HL-60/S4 (cell line): ENCODE measurements around the gene SPATA18.
"Not testable (repeated sequence)": the region's sequence is repeated elsewhere in the genome, so short reads cannot be mapped to it uniquely, and the experiment has no call there.

ENCODE experiments used
- in situ Hi-C: fragments of 300-500 bp; cut with MboI; formaldehyde crosslinking; loops from 2 replicates; pipeline ENCODE4 v1.14.3; 2022; ENCODE audit warnings: low sequenced_read_pairs

Gene SPATA18

GRCh38 chr4:52105276-52105675 lies 54.2 kb downstream of the SPATA18 start:
- in situ Hi-C loops: no loop called here

DNA sequence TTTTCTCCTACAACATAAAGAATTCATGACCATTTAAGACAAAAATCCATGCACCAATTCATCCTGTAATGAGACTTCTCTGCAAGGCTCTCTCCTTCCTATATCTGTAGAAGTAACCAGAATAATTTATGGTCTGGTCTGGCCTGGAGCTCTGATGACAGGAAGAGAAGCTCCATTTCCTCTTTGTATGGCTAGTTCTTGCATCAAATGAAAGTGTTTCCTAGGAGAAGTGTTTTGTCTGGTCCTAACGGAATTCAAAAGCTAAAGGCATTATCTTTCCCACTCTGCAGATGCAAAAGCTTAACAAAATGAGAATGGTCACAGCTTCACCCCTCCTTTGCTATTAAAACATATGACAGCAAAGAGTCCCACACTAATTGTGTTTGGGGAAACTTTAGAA lies 55.1 kb downstream of the SPATA18 start:
- in situ Hi-C loops: no loop called here

DNA sequence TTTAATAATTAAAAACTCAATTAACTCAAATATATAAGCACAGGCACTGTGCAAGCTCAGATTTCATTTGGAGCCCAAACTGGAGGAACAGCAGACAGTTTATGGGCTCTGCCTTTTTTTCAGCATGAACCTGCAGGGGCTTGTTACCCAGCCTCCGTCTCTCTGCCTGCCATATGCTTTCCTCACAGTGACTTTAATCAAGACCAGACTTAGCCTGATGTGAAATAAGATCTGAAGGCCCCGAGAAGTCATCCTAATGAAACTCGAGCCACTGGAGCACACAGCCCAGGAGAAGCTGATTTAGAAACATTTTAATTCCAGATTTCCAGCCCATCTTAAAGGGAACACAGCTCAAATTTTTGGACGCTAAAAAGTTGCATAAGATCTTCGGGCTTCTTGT lies 55.6 kb downstream of the SPATA18 start:
- in situ Hi-C loops: no loop called here

DNA sequence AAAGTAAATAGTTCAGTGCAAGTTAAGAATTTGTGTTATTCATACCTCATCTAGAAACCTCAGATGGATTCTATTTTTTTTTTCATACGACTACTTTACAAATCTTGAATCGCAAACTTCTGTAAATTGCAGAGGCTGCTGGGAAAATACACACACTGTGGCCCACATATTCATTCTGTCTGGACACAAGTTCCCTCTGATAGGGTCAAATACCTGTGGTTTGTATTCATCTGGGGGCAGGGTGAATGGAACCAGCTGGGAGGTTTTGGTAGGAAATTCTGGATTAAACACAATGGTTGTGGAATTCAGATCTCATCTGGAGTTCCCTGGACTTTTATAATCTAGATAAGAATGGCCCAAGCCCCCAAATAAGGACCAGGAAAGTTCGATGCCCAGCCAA lies 56.2 kb downstream of the SPATA18 start:
- in situ Hi-C loops: no loop called here

- in situ Hi-C loops: no loop called here
Observed at GRCh38 chr4:52107745-52108144, 56.6 kb downstream of the SPATA18 start.

GRCh38 chr4:52110171-52110570 lies 59.1 kb downstream of the SPATA18 start:
- in situ Hi-C loops: no loop called here

DNA sequence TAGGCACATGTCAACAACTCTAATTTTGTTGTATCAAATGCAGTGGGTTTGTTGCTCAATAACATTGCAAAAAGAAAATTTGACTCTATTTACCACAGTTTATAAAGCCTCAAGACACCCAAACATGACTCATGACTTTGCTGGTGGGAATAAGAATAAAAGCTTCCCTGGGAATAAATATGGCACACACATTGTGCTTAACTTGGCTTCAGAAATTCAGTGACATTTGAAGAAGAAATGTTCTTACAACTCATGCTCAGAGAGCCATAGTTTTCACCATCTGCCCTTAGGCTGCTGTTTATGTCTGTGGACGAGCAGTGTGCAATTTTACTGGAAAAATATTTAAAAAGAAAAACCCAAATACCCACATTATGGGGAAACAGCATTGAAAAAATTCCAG lies 60.9 kb downstream of the SPATA18 start:
- in situ Hi-C loops: no loop called here

DNA sequence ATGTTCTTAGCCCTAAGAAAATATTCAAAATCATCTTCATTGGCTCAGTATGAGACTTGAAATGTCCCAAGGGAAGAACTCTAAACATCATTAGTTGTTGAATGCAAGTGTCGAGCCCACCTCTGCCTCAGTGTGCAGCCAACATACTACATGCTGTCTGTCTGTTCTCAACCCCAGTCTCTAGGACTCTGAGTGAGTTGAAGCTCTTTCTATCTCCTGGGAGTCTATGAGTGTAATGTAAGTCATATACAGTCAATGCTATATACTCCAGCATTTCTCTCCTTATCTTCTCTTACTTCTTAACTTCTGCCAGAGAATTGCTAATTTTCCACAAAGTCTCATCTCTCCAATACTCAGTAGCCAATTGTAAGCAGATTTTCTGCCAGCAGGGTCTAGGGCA lies 61.3 kb downstream of the SPATA18 start:
- in situ Hi-C loops: no loop called here

DNA sequence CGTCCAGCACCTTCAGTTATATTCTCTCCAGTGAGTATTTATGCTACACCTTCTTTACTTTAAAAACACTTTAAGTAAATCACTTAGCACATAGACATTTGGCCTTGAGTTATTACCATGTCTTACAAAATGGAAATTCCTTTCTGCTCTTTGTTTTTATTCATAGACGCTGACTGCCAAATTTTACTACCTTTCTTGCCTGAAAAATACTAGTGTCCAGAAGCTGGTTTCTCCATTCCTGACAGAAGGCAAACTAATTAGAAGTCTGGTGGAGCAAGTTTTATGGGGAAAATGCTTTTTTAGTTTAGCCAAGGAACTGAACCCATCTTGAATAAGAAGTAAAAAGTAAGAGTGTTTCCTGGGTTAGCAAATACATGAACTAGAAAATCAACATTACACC lies 65.5 kb downstream of the SPATA18 start:
- in situ Hi-C loops: no loop called here

DNA sequence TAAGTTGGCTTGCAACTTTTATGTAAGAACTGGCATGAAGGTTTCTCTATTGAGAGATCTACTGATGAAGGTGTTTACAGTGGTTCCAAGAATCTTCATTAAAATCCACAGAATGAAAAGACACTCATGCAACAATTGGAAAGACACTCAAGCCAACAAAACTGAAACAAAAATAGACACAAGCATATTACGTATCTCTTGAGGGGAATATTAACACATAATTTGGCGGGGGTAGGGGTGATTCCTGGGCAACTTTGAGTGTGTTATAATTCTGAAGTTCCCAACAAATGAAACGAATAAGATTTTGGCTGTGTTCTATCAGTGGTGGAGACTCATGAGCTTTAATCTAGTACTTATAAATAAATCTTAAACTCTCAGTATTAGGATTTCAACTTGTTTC lies 75.1 kb downstream of the SPATA18 start:
- in situ Hi-C loops: no loop called here

DNA sequence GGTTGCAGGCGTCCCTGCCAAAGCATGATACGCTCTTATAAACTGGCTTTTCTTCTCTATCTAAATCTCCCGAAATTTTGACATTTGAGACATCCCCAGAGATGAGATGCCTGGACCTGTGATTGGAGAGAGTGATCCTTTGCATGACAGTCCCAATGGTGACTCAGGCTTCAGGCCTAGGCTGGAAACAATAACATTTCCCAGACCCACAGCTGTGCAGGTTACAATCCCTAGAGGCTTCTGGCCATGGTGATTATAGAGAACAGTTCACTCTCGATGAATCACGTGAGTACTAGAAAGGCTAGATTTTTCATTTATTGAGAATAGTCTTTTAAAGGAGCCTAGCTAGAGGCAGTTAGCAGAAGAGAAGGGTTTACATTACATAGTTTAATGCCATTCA lies 75.9 kb downstream of the SPATA18 start:
- in situ Hi-C loops: no loop called here

DNA sequence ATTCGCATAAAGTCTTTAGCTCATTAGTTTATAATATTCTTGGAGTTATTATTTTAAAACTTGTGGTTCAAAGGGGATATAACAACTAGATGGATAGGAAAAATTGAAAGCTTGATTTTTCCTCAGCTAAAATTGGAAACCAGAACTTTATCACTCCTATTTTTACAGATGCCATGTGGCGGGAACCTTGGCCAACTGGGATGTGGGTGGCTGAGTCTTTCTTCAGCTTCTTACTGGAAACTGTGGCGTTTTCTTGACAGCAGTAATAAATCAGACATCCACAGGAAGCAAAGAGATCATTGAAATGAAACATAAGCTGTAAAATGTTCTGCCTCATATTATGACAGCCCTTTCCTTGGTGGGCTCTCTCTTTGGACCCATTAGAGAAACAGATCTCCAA lies 84.1 kb downstream of the SPATA18 start:
- in situ Hi-C loops: no loop called here

DNA sequence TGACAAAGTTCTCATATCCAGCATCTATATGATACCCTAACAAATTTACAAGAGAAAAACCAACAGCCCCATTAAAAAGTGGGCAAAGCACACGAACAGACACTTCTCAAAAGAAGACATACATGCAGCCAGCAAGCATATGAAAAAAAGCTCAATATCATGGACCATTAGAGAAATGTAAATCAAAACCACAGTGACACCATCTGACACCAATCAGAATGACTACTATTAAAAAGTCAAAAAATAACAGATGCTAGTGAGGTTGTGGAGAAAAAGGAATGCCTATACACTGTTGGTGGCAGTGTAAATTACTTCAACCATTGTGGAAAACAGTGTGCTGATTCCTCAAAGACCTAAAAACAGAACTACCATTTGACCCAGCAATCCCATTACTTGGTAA lies 86.0 kb downstream of the SPATA18 start:
- in situ Hi-C loops: not testable (repeated sequence)

DNA sequence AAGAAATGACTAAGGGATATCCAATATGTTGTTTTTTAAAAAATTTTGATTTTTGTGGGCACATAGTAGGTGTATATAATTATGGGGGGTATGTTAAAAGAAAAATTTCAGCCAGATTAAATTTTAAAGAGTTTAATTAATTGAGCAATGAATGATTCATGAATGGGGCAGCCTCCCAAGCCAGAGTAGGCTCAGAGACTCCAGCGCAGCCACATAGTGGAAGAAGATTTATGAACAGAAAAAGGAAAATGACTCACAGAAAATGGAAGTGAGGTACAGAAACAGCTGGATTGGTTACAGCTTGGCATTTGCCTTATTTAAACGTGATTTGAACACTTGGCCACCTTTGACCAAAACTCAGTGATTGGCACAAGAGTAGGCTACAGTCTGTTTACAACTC lies 91.7 kb downstream of the SPATA18 start:
- in situ Hi-C loops: no loop called here

DNA sequence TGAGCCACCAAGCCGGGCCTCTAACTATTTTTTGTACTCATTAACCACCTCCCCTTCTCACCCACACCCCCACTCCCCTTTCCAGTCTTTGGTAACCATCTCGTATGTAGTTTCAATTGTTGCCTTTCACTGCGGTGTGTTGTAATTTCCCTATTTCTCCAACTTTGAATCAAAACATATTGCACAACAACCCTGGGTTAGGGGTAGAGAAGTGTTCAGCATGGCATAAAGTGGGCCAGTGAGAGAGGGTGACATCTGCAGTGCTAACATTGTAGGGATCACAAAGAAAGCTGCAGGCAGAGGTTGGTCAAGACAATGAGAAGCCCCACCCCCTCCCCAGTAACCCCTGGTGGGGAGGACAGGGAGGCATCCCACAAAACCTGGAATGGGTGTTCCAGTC lies 92.7 kb downstream of the SPATA18 start:
- in situ Hi-C loops: no loop called here

DNA sequence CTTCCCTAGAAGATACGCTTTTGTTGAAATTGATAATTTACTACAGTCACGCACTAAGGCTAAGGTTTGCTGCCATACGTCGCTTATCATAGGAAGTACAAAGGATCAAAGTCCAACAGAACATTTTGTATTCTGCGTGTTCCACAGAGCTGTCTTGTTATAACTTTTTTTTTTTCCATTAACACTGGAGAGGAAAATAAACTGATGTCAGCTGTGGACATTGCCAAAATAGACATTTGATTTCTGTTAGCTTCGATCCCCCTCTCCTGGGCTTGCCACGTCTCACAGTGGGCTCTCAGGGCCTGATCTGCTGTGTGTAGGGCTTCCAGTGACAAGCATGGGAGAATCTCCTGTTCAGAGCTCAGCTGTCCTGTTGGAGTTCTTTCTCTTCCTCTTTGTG lies 93.3 kb downstream of the SPATA18 start:
- in situ Hi-C loops: no loop called here
